Measurements from ENCODE around the gene PNMA5. TPM values are rescaled to one million over a fixed set of nuclear protein-coding genes. Genes with fewer than 3 reads are reported as not detected.

Gene PNMA5
- total and polyA plus RNA-seq, 2 of the 8 experiments (the other 6 are each of a cell fraction or from before 2014, with no cell fraction given) = 0.11 TPM

DNA sequence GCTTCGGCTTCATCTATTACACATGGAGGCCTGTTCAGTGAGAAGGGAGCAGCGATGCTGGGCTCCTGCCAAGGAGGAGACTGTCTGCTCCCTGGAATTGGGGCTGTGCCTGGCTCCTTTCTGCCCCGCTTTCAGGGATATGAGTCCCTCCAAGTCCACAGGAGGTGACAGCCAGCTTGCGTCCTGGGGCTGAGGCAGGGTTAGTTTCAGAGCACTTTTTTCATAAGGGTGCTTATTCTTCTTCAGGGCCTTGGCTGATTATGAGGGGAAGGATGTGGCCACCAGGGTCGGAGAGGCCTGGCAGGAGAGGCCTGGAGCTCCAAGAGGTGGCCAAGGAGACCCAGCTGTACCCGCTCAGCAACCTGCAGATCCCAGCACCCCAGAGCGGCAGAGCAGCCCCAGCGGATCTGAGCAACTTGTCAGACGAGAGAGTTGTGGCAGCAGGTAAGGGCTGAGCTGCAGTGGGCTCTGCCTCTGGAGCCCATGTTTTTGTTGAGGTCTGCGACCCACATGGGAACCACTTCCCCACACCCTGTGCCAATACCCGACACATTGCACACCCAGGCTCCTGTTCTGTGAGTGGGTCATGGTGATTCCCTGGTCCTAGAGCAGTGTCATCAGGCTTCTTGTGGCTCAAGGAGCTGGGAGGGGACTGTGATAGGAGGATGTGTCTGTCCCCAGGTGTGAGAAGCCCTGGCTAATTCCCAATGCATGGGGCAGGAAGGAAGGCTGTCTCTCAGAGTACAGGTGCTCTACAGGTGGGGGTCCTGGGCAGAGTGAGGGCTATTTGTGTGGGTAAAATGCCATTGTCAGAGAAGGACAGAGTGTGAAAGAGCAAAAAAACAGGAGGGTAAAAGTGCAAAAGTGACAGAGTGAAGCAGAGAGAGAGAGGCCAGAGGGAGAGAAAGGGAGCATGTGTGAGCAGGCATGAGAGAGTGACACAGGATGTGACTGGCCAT lies 48.6 kb downstream of the PNMA5 start:
- H3K9ac ChIP-seq (replicated peaks in 1 of 4; ENCODE audit: extremely low read depth in 1 of 4, low read depth in 3 of 4, low read length in 3 of 4) = no peak overlapping the region
- no peak overlapping the region for H4K8ac ChIP-seq (ENCODE audit: extremely low read depth, insufficient read depth, low read length)
- H3K27ac ChIP-seq (ENCODE audit: low read depth, low read length) = no peak overlapping the region
- 87% methylated on average over 9 of the region's 11 CpGs; no CpG with 5 or more reads in 1 of the 2 experiments for WGBS, 2 experiments (ENCODE audit: extremely low coverage in 1 of 2, insufficient coverage in 1 of 2, insufficient read length in 1 of 2, insufficient replicate concordance in 2 of 2, low coverage in 1 of 2, low lambda C conversion rate in 2 of 2, missing lambda C conversion rate in 1 of 2)
- H3K4me3 ChIP-seq (ENCODE audit: extremely low read depth in 1 of 4, insufficient read depth in 2 of 4, low read depth in 3 of 4, low read length in 4 of 4) = no peak overlapping the region
- H3K4me1 ChIP-seq (replicated peaks in 1 of 4; ENCODE audit: control insufficient read depth in 3 of 4, insufficient read depth in 4 of 4, low read length in 3 of 4) = peaks cover 0 to 4% (median 0%) of the 10 kb centered on the region in 4 experiments; a peak in 2 of 7 replicates
- no peaks in the 10 kb centered on the region for H3K23me2 ChIP-seq (ENCODE audit: low read depth, low read length)
- H2BK120ac ChIP-seq (replicated peaks; ENCODE audit: low read depth, low read length) = no peak overlapping the region
- ChIA-PET CTCF (ENCODE audit: partially characterized antibody) (interaction anchor here (0.9 to 1.6 kb wide), 2 partner anchors 15 to 27 kb away, joined by 3 to 4 read pairs; no protein-coding TSS in a partner anchor), POLR2A (ENCODE audit: partially characterized antibody) (interaction anchor here (1.2 kb wide), 2 partner anchors 12 to 15 kb away, joined by 3 read pairs; no protein-coding TSS in a partner anchor)
- H3K27me3 ChIP-seq (replicated peaks in 1 of 4; ENCODE audit: control insufficient read depth in 3 of 4, extremely low read depth in 1 of 4, insufficient read depth in 3 of 4, low read length in 3 of 4) = no peaks in the 10 kb centered on the region
- DNase-seq (ENCODE audit: low read depth in 1 of 2, low spot score in 2 of 2) (no peak), FAIRE-seq (no peak)
- H2AFZ ChIP-seq (ENCODE audit: low read length) = no peak overlapping the region
- H3K79me2 ChIP-seq (ENCODE audit: control insufficient read depth in 1 of 2, insufficient read depth in 2 of 2, low read length in 2 of 2) = no peaks in the 10 kb centered on the region
- H2BK20ac ChIP-seq (ENCODE audit: low read length) = no peak overlapping the region
- no peak overlapping the region for H3K56ac ChIP-seq (replicated peaks; ENCODE audit: insufficient read length, low read depth, low read length)
- no peak overlapping the region for H3K4me2 ChIP-seq (ENCODE audit: insufficient read depth in 1 of 2, low read depth in 2 of 2, low read length in 2 of 2)
- no peak overlapping the region for H4K5ac ChIP-seq (ENCODE audit: insufficient read length, low read depth, low read length)
- H2BK12ac ChIP-seq (ENCODE audit: low read depth, low read length) = no peak overlapping the region
- H4K91ac ChIP-seq (replicated peaks; ENCODE audit: insufficient read length, low read length) = no peak overlapping the region
- H3K9me3 ChIP-seq (ENCODE audit: insufficient read depth in 2 of 2, low read depth in 1 of 2, low read length in 1 of 2) = no peaks in the 10 kb centered on the region
- no peak overlapping the region for H3K23ac ChIP-seq (ENCODE audit: insufficient read length)
- no peaks in the 10 kb centered on the region; a peak in 1 of 8 replicates for H3K36me3 ChIP-seq (ENCODE audit: control insufficient read depth in 2 of 4, insufficient read depth in 4 of 4, low read length in 3 of 4)
- no peak overlapping the region for H3K14ac ChIP-seq (ENCODE audit: insufficient read length)
- H4K20me1 ChIP-seq (replicated peaks in 1 of 2; ENCODE audit: control insufficient read depth in 1 of 2, insufficient read depth in 2 of 2, low read length in 2 of 2) = peaks cover 0 to 1% of the 10 kb centered on the region in 2 experiments
- no peak overlapping the region for H3K4ac ChIP-seq (replicated peaks; ENCODE audit: insufficient read length, low read depth, low read length)
- H3K79me1 ChIP-seq (ENCODE audit: low read depth, low read length) = no peaks in the 10 kb centered on the region
- H2AK5ac ChIP-seq (ENCODE audit: low read depth, low read length) = no peak overlapping the region
- H2BK15ac ChIP-seq (ENCODE audit: low read length) = no peak overlapping the region
- no peak overlapping the region for H3K18ac ChIP-seq (ENCODE audit: extremely low read depth, low read length)
- no peak overlapping the region for H2BK5ac ChIP-seq (ENCODE audit: low read depth, low read length)
- TF ChIP-seq POLR2AphosphoS5 (IDR thresholded peaks at IDR 0.05; ENCODE audit: low read depth, low read length) (no peak), RFX5 (IDR thresholded peaks at IDR 0.05; ENCODE audit: borderline replicate concordance, low read depth, low read length) (no peak), CBX5 (IDR thresholded peaks at IDR 0.05; ENCODE audit: low read depth, low read length) (no peak), MAFK (IDR thresholded peaks at IDR 0.05; ENCODE audit: low read depth, low read length) (no peak), SAP30 (IDR thresholded peaks at IDR 0.05; ENCODE audit: insufficient read depth, insufficient replicate concordance, low read length) (no peak), SP1 (IDR thresholded peaks at IDR 0.05; ENCODE audit: low read depth, low read length) (no peak), JUN (IDR thresholded peaks at IDR 0.05; ENCODE audit: low read depth, low read length) (no peak)
- TF ChIP-seq, protein P1, sequence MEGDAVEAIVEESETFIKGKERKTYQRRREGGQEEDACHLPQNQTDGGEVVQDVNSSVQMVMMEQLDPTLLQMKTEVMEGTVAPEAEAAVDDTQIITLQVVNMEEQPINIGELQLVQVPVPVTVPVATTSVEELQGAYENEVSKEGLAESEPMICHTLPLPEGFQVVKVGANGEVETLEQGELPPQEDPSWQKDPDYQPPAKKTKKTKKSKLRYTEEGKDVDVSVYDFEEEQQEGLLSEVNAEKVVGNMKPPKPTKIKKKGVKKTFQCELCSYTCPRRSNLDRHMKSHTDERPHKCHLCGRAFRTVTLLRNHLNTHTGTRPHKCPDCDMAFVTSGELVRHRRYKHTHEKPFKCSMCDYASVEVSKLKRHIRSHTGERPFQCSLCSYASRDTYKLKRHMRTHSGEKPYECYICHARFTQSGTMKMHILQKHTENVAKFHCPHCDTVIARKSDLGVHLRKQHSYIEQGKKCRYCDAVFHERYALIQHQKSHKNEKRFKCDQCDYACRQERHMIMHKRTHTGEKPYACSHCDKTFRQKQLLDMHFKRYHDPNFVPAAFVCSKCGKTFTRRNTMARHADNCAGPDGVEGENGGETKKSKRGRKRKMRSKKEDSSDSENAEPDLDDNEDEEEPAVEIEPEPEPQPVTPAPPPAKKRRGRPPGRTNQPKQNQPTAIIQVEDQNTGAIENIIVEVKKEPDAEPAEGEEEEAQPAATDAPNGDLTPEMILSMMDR (IDR thresholded peaks at IDR 0.05; ENCODE audit: control extremely low read depth in 1 of 3, insufficient read depth in 1 of 3, low read depth in 1 of 3, low read length in 3 of 3) = no peak
